DMS53 (cell line): Measurements from ENCODE around the gene SYK.
"Not testable (repeated sequence)": the region's sequence is repeated elsewhere in the genome, so short reads cannot be mapped to it uniquely, and the experiment has no call there.

Source experiments
- DNase-seq: peaks from one replicate; lab custom pipeline; 2025; lab: John Stamatoyannopoulos, UW

The SYK gene

DNA sequence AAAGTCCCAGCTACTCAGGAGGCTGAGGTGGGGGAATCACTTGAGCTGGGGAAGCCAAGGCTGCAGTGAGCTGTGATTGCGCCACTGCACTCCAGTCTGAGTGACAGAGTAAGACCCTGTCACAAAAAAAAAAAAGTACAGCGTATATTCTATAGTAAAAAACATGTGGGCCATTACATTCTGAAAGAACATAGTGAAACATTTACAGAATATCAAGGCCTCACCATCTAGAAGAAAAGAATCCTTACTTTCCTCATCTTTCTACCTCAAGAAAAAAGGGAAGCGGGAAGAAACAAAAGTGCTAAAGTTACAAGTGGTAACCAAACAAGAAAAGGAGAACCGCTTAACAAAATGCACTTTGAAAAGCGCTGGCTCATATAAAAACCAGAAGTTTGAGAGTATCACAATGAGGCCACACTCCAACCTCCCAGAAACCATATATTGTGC is 5.7 kb upstream of the SYK start:
- no peak for DNase-seq

DNA sequence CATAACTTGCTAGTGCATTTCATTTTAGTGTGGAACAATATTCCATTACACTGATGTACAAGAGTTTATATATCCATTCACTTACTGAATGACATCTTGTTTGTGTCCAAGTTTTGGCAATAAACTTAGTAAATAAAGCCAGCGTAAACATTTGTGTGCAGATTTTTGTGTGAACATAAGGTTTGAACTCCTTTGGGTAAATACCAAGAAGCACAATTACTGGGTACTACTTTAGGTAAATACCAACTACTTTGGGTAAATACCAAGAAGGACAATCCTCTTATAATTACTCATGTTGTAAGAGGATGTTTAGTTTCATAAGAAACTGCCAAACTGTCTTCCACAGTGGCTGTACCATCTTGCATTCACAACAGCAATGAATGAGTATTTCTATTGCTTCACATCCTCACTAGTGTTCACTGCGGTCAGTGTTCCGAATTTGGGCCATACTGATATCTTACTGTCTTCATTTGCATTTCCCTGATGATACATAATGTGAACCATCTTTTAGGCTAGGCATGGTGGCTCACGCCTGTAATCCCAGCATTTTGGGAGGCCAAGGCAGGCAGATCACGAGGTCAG is 2.3 kb upstream of the SYK start:
- no peak for DNase-seq

GRCh38 chr9:90801973-90802322 is 329 bp downstream of the SYK start:
- peak; percentile 66 for DNase-seq

- DNase-seq: peak; percentile 23
These were observed 867 bp downstream of the SYK start for GRCh38 chr9:90802386-90802985.

GRCh38 chr9:90803860-90804593 is 2.4 kb downstream of the SYK start:
- DNase-seq: peak; percentile 23

DNA sequence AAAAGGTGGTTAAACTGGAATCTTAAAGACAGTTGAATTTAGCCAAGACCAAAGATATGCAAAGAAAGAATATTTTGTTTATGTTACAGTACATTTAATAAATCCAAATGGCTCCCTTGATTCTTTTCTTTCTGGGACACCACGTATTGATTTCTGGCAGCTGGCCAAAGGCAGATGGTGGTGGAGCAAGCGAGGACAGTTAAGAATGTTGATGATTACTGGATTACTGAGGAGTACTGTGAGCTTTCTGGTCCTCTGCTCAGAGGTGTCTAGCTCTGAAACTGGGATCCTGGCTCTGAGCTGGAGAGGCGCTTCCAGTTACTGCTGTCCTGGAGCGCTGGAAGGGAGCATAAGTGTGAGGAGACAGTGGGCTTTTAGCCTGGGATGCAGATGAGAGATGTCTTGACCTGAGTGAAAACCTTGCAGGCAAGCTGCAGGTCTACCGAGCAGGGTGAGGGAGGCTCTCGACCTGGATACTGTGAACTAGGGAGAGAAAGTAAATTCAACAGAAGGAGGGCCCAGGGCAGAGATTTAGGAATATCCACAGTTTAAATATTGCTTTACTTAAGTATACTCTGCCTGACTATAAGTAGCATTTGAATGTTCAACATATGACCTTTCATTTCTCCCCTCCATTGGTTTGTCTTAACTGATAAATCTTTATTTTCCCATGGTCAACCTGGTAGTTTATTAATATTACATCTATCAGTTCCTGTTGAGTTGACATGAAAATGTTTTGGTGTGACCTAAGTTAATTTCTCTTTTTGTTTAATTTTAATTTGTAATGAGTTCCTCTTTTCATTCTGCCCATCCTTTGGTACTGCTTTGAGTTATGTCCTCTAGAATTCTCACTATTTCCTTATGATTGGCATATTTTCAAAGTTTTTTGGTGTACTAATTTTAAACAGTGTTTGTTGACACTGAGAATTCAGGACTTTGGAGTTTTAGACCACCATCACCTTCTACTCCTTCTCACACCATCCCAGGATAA is 3.7 kb downstream of the SYK start:
- peak; percentile 16 for DNase-seq

DNA sequence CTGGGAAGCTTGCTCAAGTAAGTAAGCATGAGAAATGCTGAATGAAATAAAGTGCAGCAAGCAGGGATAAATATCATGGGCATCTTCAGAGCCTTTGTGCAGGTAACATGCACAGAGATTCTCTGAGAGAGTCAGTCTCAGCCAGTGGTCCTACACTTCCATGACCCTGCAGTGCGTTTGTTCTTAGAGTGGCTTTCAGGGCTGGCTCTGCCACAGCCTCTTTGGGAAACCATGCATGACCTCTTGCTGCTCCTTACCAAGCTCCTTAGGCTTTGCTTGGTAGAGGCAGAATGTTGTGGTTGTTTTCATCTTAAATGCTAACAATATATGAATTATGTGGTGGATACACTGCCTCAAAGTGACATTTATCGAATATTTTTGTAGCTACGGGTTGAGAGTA is 5.4 kb downstream of the SYK start:
- no peak for DNase-seq

GRCh38 chr9:90808398-90808797 is 6.8 kb downstream of the SYK start:
- DNase-seq: no peak

GRCh38 chr9:90808890-90809685 is 7.5 kb downstream of the SYK start:
- no peak for DNase-seq

GRCh38 chr9:90810691-90811090 is 9.1 kb downstream of the SYK start:
- no peak for DNase-seq

DNA sequence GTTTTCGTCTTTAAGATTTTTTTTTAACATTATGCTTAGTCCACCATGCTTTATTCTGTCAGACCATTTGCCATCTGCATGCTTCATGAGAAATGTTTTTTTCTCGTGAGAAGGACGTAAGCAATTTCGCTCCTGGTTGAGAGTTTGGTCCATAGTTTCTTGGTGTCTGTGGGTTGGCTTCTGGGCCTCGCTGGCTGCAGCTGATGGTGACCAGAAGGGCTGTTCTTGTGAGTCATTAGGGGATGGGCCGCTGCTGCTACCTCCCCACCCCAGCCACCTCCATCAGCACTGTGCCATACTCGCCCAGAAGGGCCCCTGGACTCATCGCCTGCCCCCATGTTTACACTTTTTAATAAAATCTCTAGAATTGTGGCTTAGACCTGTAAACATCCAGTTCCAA is 11.4 kb downstream of the SYK start:
- DNase-seq: no peak

GRCh38 chr9:90813523-90813922 is 11.9 kb downstream of the SYK start:
- DNase-seq: no peak

DNA sequence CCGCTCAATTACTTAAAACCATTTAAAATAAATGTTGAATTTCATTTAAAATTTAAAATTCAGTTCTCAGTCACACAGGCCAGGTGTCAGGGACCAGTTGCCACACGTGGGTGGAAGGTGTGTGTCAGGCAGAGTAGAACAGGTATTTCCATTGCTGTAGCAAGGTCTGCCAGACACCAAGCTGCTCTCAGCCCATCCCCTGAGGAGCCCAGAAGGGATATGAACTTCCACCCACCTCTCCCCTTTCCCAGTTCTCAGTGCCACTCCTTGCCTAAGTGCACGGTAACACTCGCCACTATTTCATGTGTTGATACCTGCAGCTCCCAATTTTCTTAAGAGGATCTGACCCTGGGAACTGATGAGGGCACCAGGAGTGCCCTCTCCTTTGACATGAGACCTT is 12.7 kb downstream of the SYK start:
- no peak for DNase-seq

DNA sequence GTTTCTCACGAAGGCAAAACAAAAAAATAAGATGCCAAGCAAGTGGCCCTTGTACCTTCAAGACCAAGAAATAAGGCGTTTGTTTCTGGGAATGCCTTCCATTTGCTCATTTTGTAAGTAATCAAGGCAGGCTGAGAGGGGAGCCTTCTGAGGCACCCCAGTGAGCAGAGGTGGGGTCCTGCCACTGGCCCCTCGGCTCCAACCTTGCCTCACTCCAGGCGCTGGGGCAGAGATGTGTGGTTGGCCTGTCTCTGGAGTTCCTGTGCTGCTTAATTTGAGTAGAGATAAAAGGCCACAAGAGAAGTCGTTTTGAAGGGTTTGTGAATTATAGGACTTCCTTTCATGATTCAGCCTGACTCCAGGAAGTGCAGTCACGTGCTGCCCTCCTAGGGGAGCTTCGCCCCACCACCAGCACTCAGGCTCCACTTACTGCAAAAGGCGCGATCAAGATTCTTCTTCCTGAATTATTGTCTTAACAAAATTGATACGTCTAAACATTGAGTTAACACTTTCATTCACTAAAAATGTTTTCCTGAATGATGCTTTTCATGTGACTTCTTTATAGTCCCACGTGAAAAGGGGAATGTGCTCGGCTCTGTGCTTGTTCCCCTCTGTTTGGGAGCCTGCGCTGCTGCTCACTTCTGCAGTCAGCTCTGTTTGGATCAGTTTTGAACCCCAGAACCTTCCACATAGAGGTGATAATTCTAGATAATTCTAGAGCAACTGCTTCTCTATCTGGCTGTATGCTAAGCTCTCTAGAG is 13.7 kb downstream of the SYK start:
- no peak for DNase-seq

GRCh38 chr9:90815944-90816357 is 14.3 kb downstream of the SYK start:
- no peak for DNase-seq

- DNase-seq: no peak
These were observed 15.1 kb downstream of the SYK start for GRCh38 chr9:90816690-90817089.

DNA sequence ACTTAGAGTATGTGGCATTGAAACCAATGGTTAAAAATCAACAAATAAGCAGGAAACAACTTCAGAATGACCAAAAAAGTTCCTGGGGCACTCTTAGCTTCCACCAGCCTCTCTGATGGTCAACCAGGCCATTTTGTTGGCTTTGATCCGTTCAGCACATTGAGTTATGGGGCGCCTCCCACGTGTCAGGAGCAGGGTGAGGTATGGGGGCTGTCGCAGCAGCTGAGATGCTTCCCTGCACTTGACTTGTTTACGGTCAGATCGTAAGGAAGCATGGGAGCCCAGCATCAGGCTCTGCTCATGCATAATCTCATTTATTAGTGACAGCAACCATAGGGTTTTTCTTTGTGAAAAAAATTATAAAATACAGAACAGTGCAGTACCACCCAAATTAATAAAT is 16.7 kb downstream of the SYK start:
- DNase-seq: no peak

GRCh38 chr9:90820406-90820805 is 18.8 kb downstream of the SYK start:
- DNase-seq: not testable (repeated sequence)

- DNase-seq: not testable (repeated sequence)
These were observed 19.6 kb downstream of the SYK start for GRCh38 chr9:90821236-90821635.

GRCh38 chr9:90821697-90822096 is 20.1 kb downstream of the SYK start:
- no peak for DNase-seq

GRCh38 chr9:90822866-90823265 is 21.2 kb downstream of the SYK start:
- DNase-seq: no peak
